IMR-90 (cell line): ENCODE results near the gene TNKS2. TPM values are rescaled to one million over a fixed set of nuclear protein-coding genes. Genes with fewer than 3 reads are reported as not detected.

ENCODE experiments used
- ATAC-seq: fragments of 200-7000 bp; cut with Tn5 transposase; 2 replicates; pipeline ENCODE4 v1.9.1; 2020; ENCODE audit warnings: low read depth, mild to moderate bottlenecking, moderate library complexity
- BruUV-seq: library from RNA; stranded (reverse); fragments of 400-500 nt; replicated peaks from 2 replicates; lab custom pipeline; 2021; lab: Mats Ljungman, UMichigan
- CTCF ChIA-PET: fragments of 300-600 bp; formaldehyde crosslinking; extraction: SDS; loops from one replicate; lab custom pipeline; 2021; ENCODE audit warnings: antibody characterized with exemption; lab: Yijun Ruan, JAX
- POLR2A ChIA-PET: fragments of 300-600 bp; sonication (Branson Sonifier 250); formaldehyde crosslinking; loops from one replicate; lab custom pipeline; 2022; ENCODE audit warnings: antibody characterized with exemption; ENCODE audit not compliant: unreplicated experiment; lab: Charles Lee
- DNase-seq: peaks from one replicate; pipeline ENCODE4 v3.0.0; 2013
- H2AFZ ChIP-seq: replicated peaks from 2 replicates; pipeline ENCODE3; 2013; ENCODE audit warnings: low read length, mild to moderate bottlenecking; ENCODE audit not compliant: poor library complexity
- H2AK5ac ChIP-seq: 2 replicates; pipeline ENCODE4 v1.6.1; 2013; ENCODE audit warnings: low read depth, low read length, inconsistent platforms
- H2AK9ac ChIP-seq: replicated peaks from 2 replicates; pipeline ENCODE3; 2013; ENCODE audit warnings: mild to moderate bottlenecking, low read depth, low read length, moderate library complexity; ENCODE audit not compliant: poor library complexity
- H2BK120ac ChIP-seq: 2 replicates; pipeline ENCODE4 v1.6.1; 2013; ENCODE audit warnings: low read depth, low read length, inconsistent platforms
- H2BK15ac ChIP-seq: 3 replicates; pipeline ENCODE4 v1.6.1; 2013; ENCODE audit warnings: low read depth, low read length, inconsistent platforms
- H2BK20ac ChIP-seq: 2 replicates; pipeline ENCODE4 v1.6.1; 2013; ENCODE audit warnings: low read depth, mild to moderate bottlenecking, inconsistent platforms, low read length, moderate library complexity
- H2BK5ac ChIP-seq: 2 replicates; pipeline ENCODE4 v1.6.1; 2013; ENCODE audit warnings: mild to moderate bottlenecking, low read depth, low read length, inconsistent platforms; ENCODE audit not compliant: poor library complexity, severe bottlenecking
- H3K14ac ChIP-seq: replicated peaks from 2 replicates; pipeline ENCODE4 v1.6.1; 2013; ENCODE audit warnings: low read depth, low read length, inconsistent platforms
- H3K18ac ChIP-seq: 2 replicates; pipeline ENCODE4 v1.6.1; 2013; ENCODE audit warnings: low read depth, low read length, control low read depth
- H3K23ac ChIP-seq: 2 replicates; pipeline ENCODE4 v1.6.1; 2013; ENCODE audit warnings: low read depth, low read length, inconsistent platforms
- H3K27ac ChIP-seq: 2 replicates; pipeline ENCODE4 v1.5.1; 2013; ENCODE audit warnings: mild to moderate bottlenecking, control low read depth, low read length; ENCODE audit not compliant: insufficient read depth
- H3K27me3 ChIP-seq: 2 replicates; pipeline ENCODE4 v1.6.1; 2013; ENCODE audit warnings: low read length; ENCODE audit not compliant: control insufficient read depth, insufficient read depth
- H3K36me3 ChIP-seq: 2 replicates; pipeline ENCODE4 v1.6.1; 2013; ENCODE audit warnings: low read length, mixed read lengths; ENCODE audit not compliant: control insufficient read depth, insufficient read depth
- H3K4ac ChIP-seq: 2 replicates; pipeline ENCODE4 v1.6.1; 2013; ENCODE audit warnings: low read depth, low read length, inconsistent platforms
- H3K4me1 ChIP-seq: 2 replicates; pipeline ENCODE4 v1.6.1; 2013; ENCODE audit warnings: low read length, mixed read lengths; ENCODE audit not compliant: control insufficient read depth, insufficient read depth
- H3K4me2 ChIP-seq: 2 replicates; pipeline ENCODE4 v1.6.1; 2013; ENCODE audit warnings: low read depth, mild to moderate bottlenecking, control low read depth, low read length, moderate library complexity
- H3K4me3 ChIP-seq: 2 replicates; pipeline ENCODE4 v1.5.1; 2013; ENCODE audit warnings: low read depth, mild to moderate bottlenecking, control low read depth, low read length, moderate library complexity; ENCODE audit not compliant: insufficient read depth
- H3K56ac ChIP-seq: 2 replicates; pipeline ENCODE4 v1.6.1; 2013; ENCODE audit warnings: low read length, inconsistent platforms; ENCODE audit not compliant: insufficient read depth; ENCODE audit errors: extremely low read depth
- H3K79me1 ChIP-seq, 2 experiments: 2 replicates each; pipeline ENCODE4 v1.6.1; 2013; ENCODE audit warnings: low read length in 2 of 2, inconsistent platforms in 1 of 2, low read depth in 1 of 2
- H3K9ac ChIP-seq: 2 replicates; pipeline ENCODE4 v1.6.1; 2013; ENCODE audit warnings: low read depth, low read length, control low read depth
- H3K9me1 ChIP-seq: 2 replicates; pipeline ENCODE4 v1.6.1; 2013; ENCODE audit warnings: low read length, inconsistent platforms; ENCODE audit not compliant: insufficient read depth
- H3K9me3 ChIP-seq: 2 replicates; pipeline ENCODE4 v1.6.1; 2013; ENCODE audit warnings: low read length; ENCODE audit not compliant: control insufficient read depth, insufficient read depth
- H4K20me1 ChIP-seq: 2 replicates; pipeline ENCODE4 v1.6.1; 2013; ENCODE audit warnings: low read length, inconsistent platforms; ENCODE audit not compliant: insufficient read depth
- H4K5ac ChIP-seq: 2 replicates; pipeline ENCODE4 v1.6.1; 2013; ENCODE audit warnings: mild to moderate bottlenecking, low read depth, low read length, control low read depth
- H4K8ac ChIP-seq, 2 experiments: 2 replicates each; pipeline ENCODE4 v1.6.1; 2013; ENCODE audit warnings: low read depth in 2 of 2, low read length in 2 of 2, control low read depth in 1 of 2, inconsistent platforms in 1 of 2
- H4K91ac ChIP-seq: 2 replicates; pipeline ENCODE4 v1.6.1; 2013; ENCODE audit warnings: low read depth, low read length, inconsistent platforms; ENCODE audit not compliant: insufficient read depth
- CHD1 ChIP-seq: IDR thresholded peaks from 2 replicates; pipeline ENCODE4 v1.6.1; 2012; ENCODE audit warnings: low read depth, low read length, improper control_type of control experiment
- ELK1 ChIP-seq: fragments of 150-350 bp; IDR thresholded peaks from 2 replicates; pipeline ENCODE4 v1.6.1; 2016; ENCODE audit warnings: low read depth, mild to moderate bottlenecking, low read length, moderate library complexity, borderline replicate concordance
- MAZ ChIP-seq: IDR thresholded peaks from 2 replicates; pipeline ENCODE4 v1.6.1; 2012; ENCODE audit warnings: low read depth, mild to moderate bottlenecking, low read length, improper control_type of control experiment, moderate library complexity, borderline replicate concordance
- MXI1 ChIP-seq: IDR thresholded peaks from 2 replicates; pipeline ENCODE4 v1.6.1; 2012; ENCODE audit warnings: low read depth, mild to moderate bottlenecking, low read length, moderate library complexity, borderline replicate concordance
- POLR2A ChIP-seq: IDR thresholded peaks from 2 replicates; pipeline ENCODE4 v1.6.1; 2012; ENCODE audit warnings: mild to moderate bottlenecking, low read depth, low read length
- RAD21 ChIP-seq: IDR thresholded peaks from 2 replicates; pipeline ENCODE4 v1.6.1; 2012; ENCODE audit warnings: low read length, improper control_type of control experiment
- SMC3 ChIP-seq: fragments of 150-350 bp; IDR thresholded peaks from 2 replicates; pipeline ENCODE4 v1.6.1; 2016; ENCODE audit warnings: low read depth, mild to moderate bottlenecking, antibody characterized with exemption, low read length, moderate library complexity
- WGBS, 2 experiments: methylation state at CpG; one replicate each; pipeline versions ENCODE4 v1.1.5 to v1.1.7; 2013; ENCODE audit warnings: missing lambda C conversion rate in 2 of 2; ENCODE audit not compliant: insufficient read length in 1 of 2; ENCODE audit errors: extremely low coverage in 2 of 2; 5-methylcytosine and 5-hydroxymethylcytosine counted together
- dilution Hi-C: fragments of 300-500 bp; cut with HindIII; formaldehyde crosslinking; loops from one replicate; pipeline ENCODE4 v1.14.3; 2018; ENCODE audit warnings: low sequenced_read_pairs; ENCODE audit not compliant: unreplicated experiment
- in situ Hi-C: fragments of 300-500 bp; cut with MboI; formaldehyde crosslinking; loops from 3 replicates; pipeline ENCODE4 v1.14.3; 2019; ENCODE audit warnings: low sequenced_read_pairs, inconsistent platforms, mixed read lengths
- intact Hi-C: fragments of 100-400 bp; cut with micrococcal nuclease; formaldehyde crosslinking; loops from 2 replicates; pipeline ENCODE4 v1.10.0; 2022
- polyA plus RNA-seq, 3 experiments: library from polyadenylated mRNA; depleted of rRNA; stranded (reverse); fragments of >200 nt; gene quantifications; 2 replicates each; pipeline ENCODE4 v1.2.3, GENCODE V29; 2012; ENCODE audit warnings: low replicate concordance in 1 of 3
- total RNA-seq: library from RNA; depleted of rRNA; stranded (reverse); fragments of >200 nt; gene quantifications from 2 replicates; pipeline ENCODE4 v1.2.3, GENCODE V29; 2012

TNKS2 gene
- total and polyA plus RNA-seq, 2 of the 4 experiments (the other 2 are of a cell fraction) = 17.0 to 41.4 TPM

- H3K36me3 ChIP-seq = no peaks in the 10 kb centered on the region
- H3K9me1 ChIP-seq = no peaks in the 10 kb centered on the region
- intact Hi-C loops (no loop called here), dilution Hi-C loops (no loop called here), in situ Hi-C loops (no loop called here)
- no peak overlapping the region for H3K4me3 ChIP-seq
- ATAC-seq (no peak), DNase-seq (no peak)
- H2AK5ac ChIP-seq = no peak overlapping the region
- no peak overlapping the region for H3K27ac ChIP-seq
- H3K4ac ChIP-seq = no peak overlapping the region
- no peak overlapping the region for H4K91ac ChIP-seq
- no peaks in the 10 kb centered on the region for H4K20me1 ChIP-seq
- no peak overlapping the region for H4K5ac ChIP-seq
- no peak overlapping the region for H2BK5ac ChIP-seq
- H3K79me1 ChIP-seq = no peaks in the 10 kb centered on the region
- H3K4me1 ChIP-seq = no peaks in the 10 kb centered on the region
- H3K23ac ChIP-seq = no peak overlapping the region
- ChIA-PET CTCF (no interaction called here), POLR2A (no interaction called here)
- H3K14ac ChIP-seq = no peak overlapping the region
- H4K8ac ChIP-seq = no peak overlapping the region
- no peaks in the 10 kb centered on the region for H3K9me3 ChIP-seq
- TF ChIP-seq ELK1 (no peak), CHD1 (no peak), RAD21 (no peak), POLR2A (no peak), MAZ (no peak), SMC3 (no peak), MXI1 (no peak)
- H3K9ac ChIP-seq = no peak overlapping the region
- no peak overlapping the region for H2BK15ac ChIP-seq
- no peak overlapping the region for H2AFZ ChIP-seq
- no CpG with 5 or more reads among the region's 1 CpG for WGBS, 2 experiments
- H2BK120ac ChIP-seq = no peak overlapping the region
- H3K18ac ChIP-seq = no peak overlapping the region
- H3K56ac ChIP-seq = no peak overlapping the region
- H3K27me3 ChIP-seq = peaks cover 10% of the 10 kb centered on the region
- BruUV-seq = no TSS peak
- H3K4me2 ChIP-seq = no peak overlapping the region
- H2AK9ac ChIP-seq = no peak overlapping the region
- H2BK20ac ChIP-seq = no peak overlapping the region
Measured at GRCh38 chr10:91771907-91772306, 26.3 kb upstream of the TNKS2 start.
